Suprapubic skin (tissue), 4 donors: ENCODE data around the gene OTOP2. TPM values are rescaled to one million over a fixed set of nuclear protein-coding genes. Genes with fewer than 3 reads are reported as not detected.

Source experiments
- DNase-seq, 2 donors: peaks; one replicate each; pipeline ENCODE4 v3.0.0-alpha.2; 2019; ENCODE audit warnings: low spot score in 2 of 2
- H3K27ac ChIP-seq: fragments of 200-600 bp; sonication (generic); one replicate; pipeline ENCODE4 v1.5.1; 2019
- H3K27me3 ChIP-seq: fragments of 200-600 bp; sonication (generic); one replicate; pipeline ENCODE4 v1.5.1; 2019
- H3K36me3 ChIP-seq: fragments of 200-600 bp; sonication (generic); one replicate; pipeline ENCODE4 v1.5.1; 2019
- H3K4me1 ChIP-seq: fragments of 200-600 bp; sonication (generic); one replicate; pipeline ENCODE4 v1.5.1; 2019
- H3K4me3 ChIP-seq: fragments of 200-600 bp; sonication (generic); one replicate; pipeline ENCODE4 v1.5.1; 2019; ENCODE audit warnings: mild to moderate bottlenecking
- H3K9me3 ChIP-seq: fragments of 200-600 bp; sonication (generic); one replicate; pipeline ENCODE4 v1.5.1; 2019
- EP300 ChIP-seq: sonication (generic); formaldehyde crosslinking; IDR thresholded peaks from one replicate; pipeline ENCODE4 v1.6.1; 2017; ENCODE audit warnings: antibody characterized with exemption
- POLR2A ChIP-seq, 2 donors: fragments of 450-650 bp; IDR thresholded peaks; one replicate each; pipeline ENCODE4 v1.6.1; 2017; ENCODE audit warnings: antibody characterized with exemption in 2 of 2, mild to moderate bottlenecking in 2 of 2, moderate library complexity in 2 of 2
- POLR2AphosphoS5 ChIP-seq, 3 donors: sonication (generic); formaldehyde crosslinking; IDR thresholded peaks; one replicate each; pipeline ENCODE4 v1.6.1; 2017; ENCODE audit warnings: antibody characterized with exemption in 3 of 3
- WGBS: methylation state at CpG from one replicate; pipeline ENCODE4 v1.1.5; 2018; 5-methylcytosine and 5-hydroxymethylcytosine counted together
- total RNA-seq, 4 donors: library from RNA; depleted of rRNA; stranded (reverse); fragments of >200 nt; gene quantifications; one replicate each; pipeline ENCODE4 v1.1.0, GENCODE V29; 2016
- TF ChIP-seq, protein P1 (sequence below), 2 donors: fragments of 200-600 bp in 1 of 2; fragments of 450-650 bp in 1 of 2; sonication (generic) in 1 of 2; IDR thresholded peaks; one replicate each; pipeline ENCODE4 v1.5.1; 2016 to 2019; ENCODE audit warnings: antibody characterized with exemption in 2 of 2, mild to moderate bottlenecking in 1 of 2, moderate library complexity in 1 of 2

Gene OTOP2
- total RNA-seq, 4 donors from 2014 or later: 0.49 TPM; not detected in 3

DNA sequence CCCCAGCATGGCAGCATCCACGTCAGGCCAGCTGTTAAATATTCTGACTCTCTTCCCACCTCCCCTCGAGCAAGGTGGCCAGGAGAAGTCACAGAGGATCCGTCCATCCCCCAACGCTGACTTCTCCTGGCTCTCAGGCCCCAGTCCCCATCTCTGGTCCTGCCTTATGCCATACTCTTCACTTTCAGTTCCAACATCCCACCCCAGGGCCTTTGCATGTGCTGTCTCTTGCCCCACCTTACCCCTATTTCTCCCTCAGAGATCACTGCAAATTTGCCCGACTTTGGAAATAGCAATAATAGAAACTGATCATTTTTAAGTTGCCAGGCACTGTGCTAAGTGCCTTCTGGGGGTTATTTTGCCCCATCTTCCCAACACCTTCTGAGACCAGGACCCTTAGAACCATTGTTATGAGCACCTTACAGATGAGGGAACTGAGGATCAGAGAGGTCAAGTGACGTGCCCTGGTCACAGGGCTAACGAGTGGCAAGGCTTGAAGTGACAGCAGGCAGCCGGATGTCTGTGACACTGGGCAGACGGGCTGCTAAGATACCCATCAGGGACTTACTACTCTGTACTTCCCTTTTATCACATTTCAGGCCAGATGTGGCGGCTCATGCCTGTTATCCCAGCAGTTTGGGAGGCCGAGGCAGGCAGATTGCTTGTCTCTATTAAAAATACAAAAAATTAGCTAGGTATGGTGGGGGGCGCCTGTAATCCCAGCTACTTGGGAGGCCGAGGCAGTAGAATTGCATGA, 30.8 kb downstream of the OTOP2 start:
- TF ChIP-seq, protein P1, sequence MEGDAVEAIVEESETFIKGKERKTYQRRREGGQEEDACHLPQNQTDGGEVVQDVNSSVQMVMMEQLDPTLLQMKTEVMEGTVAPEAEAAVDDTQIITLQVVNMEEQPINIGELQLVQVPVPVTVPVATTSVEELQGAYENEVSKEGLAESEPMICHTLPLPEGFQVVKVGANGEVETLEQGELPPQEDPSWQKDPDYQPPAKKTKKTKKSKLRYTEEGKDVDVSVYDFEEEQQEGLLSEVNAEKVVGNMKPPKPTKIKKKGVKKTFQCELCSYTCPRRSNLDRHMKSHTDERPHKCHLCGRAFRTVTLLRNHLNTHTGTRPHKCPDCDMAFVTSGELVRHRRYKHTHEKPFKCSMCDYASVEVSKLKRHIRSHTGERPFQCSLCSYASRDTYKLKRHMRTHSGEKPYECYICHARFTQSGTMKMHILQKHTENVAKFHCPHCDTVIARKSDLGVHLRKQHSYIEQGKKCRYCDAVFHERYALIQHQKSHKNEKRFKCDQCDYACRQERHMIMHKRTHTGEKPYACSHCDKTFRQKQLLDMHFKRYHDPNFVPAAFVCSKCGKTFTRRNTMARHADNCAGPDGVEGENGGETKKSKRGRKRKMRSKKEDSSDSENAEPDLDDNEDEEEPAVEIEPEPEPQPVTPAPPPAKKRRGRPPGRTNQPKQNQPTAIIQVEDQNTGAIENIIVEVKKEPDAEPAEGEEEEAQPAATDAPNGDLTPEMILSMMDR (IDR thresholded peaks at IDR 0.05): no peak
- TF ChIP-seq POLR2A (IDR thresholded peaks at IDR 0.05) (no peak), POLR2AphosphoS5 (IDR thresholded peaks at IDR 0.05) (no peak), EP300 (no peak)
- no peak overlapping the region for H3K27ac ChIP-seq

GRCh38 chr17:74956093-74956492, 32.0 kb downstream of the OTOP2 start:
- 77% methylated on average over 2 of the region's 4 CpGs for WGBS
- Histone ChIP-seq H3K4me3 (no peak overlapping the region), H3K4me1 (no peaks in the 10 kb centered on the region), H3K36me3 (no peaks in the 10 kb centered on the region), H3K27ac (no peak overlapping the region), H3K27me3 (peaks cover 12% of the 10 kb centered on the region), H3K9me3 (no peaks in the 10 kb centered on the region)
- no peak for TF ChIP-seq POLR2A (IDR thresholded peaks at IDR 0.05)
- no peak for TF ChIP-seq EP300
- DNase-seq: no peak

More for the DNA sequence above, 30.8 kb downstream of the OTOP2 start:
- Histone ChIP-seq H3K36me3 (no peaks in the 10 kb centered on the region), H3K27me3 (peaks cover 12% of the 10 kb centered on the region), H3K4me3 (no peak overlapping the region), H3K4me1 (no peaks in the 10 kb centered on the region), H3K9me3 (no peaks in the 10 kb centered on the region)
- DNase-seq: no peak
- WGBS: 74% methylated on average over 13 of the region's 13 CpGs

GRCh38 chr17:74957935-74958740, 34.1 kb downstream of the OTOP2 start:
- WGBS: 35% methylated on average over 12 of the region's 33 CpGs
- DNase-seq: peak; percentile 84 to 89
- no peaks in the 10 kb centered on the region for H3K4me1 ChIP-seq
- TF ChIP-seq POLR2AphosphoS5 (IDR thresholded peaks at IDR 0.05) (no peak), EP300 (no peak), POLR2A (IDR thresholded peaks at IDR 0.05) (no peak)
- TF ChIP-seq, protein P1 (IDR thresholded peaks at IDR 0.05): peak; percentile 83 to 96
- H3K4me3 ChIP-seq: no peak overlapping the region
- H3K36me3 ChIP-seq: no peaks in the 10 kb centered on the region
- no peak overlapping the region for H3K27ac ChIP-seq
- no peaks in the 10 kb centered on the region for H3K27me3 ChIP-seq
- H3K9me3 ChIP-seq: no peaks in the 10 kb centered on the region

DNA sequence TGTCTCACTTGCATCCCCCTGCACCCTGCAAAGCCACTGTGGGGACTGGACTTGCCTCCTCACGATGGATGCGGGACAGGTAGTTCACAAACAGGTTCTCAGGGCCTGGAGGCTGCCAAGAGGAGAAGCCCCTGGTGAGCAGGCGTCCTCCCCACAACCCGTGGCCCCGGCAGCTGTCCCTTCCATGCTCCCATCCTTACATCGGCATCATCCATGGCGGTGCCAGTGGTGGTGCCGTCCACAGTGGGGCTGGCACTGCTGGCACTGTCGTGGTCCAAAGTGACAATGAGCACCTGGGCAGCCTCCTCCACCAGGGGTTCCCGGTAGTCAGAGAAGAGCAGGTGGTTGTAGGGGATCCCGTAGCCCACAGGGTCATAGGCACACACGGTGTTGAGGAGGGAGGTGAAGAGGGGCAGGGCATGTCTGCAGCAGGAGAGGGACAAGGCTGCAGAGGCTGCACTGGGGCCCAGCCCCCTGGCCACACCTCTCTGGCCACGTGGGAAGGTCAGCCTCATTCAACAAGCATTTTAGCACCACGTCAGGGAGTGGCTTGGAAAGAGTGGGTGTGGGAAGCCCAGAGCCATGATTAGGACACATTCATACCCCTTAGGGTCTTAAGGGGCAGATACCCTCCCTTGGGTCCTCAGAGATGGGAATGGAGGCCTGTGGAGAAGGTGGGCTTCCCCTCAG, 35.9 kb downstream of the OTOP2 start:
- Histone ChIP-seq H3K36me3 (no peaks in the 10 kb centered on the region), H3K9me3 (no peaks in the 10 kb centered on the region), H3K27ac (no peak overlapping the region), H3K27me3 (no peaks in the 10 kb centered on the region), H3K4me1 (peaks cover 3% of the 10 kb centered on the region), H3K4me3 (no peak overlapping the region)
- no peak for DNase-seq
- WGBS: 69% methylated on average over 13 of the region's 14 CpGs
- TF ChIP-seq POLR2A (IDR thresholded peaks at IDR 0.05): no peak
- TF ChIP-seq, protein P1 (IDR thresholded peaks at IDR 0.05): no peak
- no peak for TF ChIP-seq EP300
- TF ChIP-seq POLR2AphosphoS5 (IDR thresholded peaks at IDR 0.05): no peak

DNA sequence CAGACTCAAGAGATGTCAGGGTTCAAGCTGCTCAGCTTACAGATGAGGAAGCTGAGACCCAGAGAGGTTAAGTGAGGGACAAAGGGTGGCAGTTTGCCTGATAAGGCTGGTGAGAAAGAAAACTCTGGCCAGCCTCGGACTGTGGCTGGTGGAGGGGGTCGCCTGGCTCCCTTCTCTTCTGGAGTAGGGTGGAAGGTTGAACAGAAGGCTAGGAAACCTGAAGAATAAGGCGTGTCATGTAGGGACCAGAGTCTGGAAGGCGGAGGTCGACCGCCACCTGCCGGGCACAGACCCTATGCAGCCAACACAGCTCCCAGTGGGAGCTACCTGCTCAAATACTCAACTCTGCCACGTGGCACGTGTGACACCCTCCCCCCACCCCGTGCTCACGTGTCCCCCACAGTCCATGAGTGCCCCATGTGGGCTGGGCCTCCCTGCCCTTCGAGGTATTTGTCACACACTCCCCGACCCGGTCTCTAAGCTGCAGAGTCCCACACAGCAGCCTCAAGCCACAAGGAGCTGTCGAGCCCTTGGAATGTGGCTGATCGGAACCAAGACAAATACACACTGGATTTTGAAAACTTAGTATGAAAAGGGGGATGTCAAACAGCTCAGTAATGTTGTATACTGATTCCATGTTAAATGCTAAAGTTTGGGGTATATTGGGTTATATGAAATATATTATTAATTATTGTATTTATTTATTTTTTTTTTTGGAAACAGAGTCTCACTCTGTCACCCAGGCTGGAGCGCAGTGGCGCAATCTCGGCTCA, 36.7 kb downstream of the OTOP2 start:
- TF ChIP-seq, protein P1 (IDR thresholded peaks at IDR 0.05): peak in 1 of 2 donors; percentile 35
- TF ChIP-seq EP300: no peak
- H3K4me1 ChIP-seq: peaks cover 8% of the 10 kb centered on the region
- H3K9me3 ChIP-seq: no peaks in the 10 kb centered on the region
- no peak overlapping the region for H3K27ac ChIP-seq
- WGBS: 58% methylated on average over 13 of the region's 19 CpGs
- no peaks in the 10 kb centered on the region for H3K36me3 ChIP-seq
- no peak overlapping the region for H3K4me3 ChIP-seq
- no peaks in the 10 kb centered on the region for H3K27me3 ChIP-seq
- DNase-seq: no peak
